ENCODE data around the gene ING5.
"Not testable (repeated sequence)": the region's sequence is repeated elsewhere in the genome, so short reads cannot be mapped to it uniquely, and the experiment has no call there.

ING5 gene

GRCh38 chr2:241733391-241734207 is 31.8 kb downstream of the ING5 start:
- no peak for DNase-seq (ENCODE audit: low read depth, low spot score)

GRCh38 chr2:241734208-241734466 is 32.3 kb downstream of the ING5 start:
- DNase-seq (ENCODE audit: low read depth, low spot score): no peak
- H3K4me3 ChIP-seq (ENCODE audit: low read length): peak overlapping the region; percentile 50

More at GRCh38 chr2:241733391-241734207, 31.8 kb downstream of the ING5 start:
- peak overlapping the region; percentile 50 for H3K4me3 ChIP-seq (ENCODE audit: low read length)

GRCh38 chr2:241734467-241735208 is 32.8 kb downstream of the ING5 start, which contains the start of gene D2HGDH:
Gene D2HGDH (plus strand): TSS chr2:241734630. CDS start chr2:241735225, 595 bp downstream.
- peak; percentile 50 for DNase-seq (ENCODE audit: low read depth, low spot score)
- H3K4me3 ChIP-seq (ENCODE audit: low read length): peak within 1 kb of the TSS; percentile 80

- H3K4me3 ChIP-seq (ENCODE audit: low read length): no peak overlapping the region
- DNase-seq (ENCODE audit: low read depth, low spot score): no peak
These were observed 34.3 kb downstream of the ING5 start for GRCh38 chr2:241736111-241736510.

- no peak for DNase-seq (ENCODE audit: low read depth, low spot score)
- no peak overlapping the region for H3K4me3 ChIP-seq (ENCODE audit: low read length)
These were observed 36.3 kb downstream of the ING5 start for GRCh38 chr2:241738040-241738686.

- no peak overlapping the region for H3K4me3 ChIP-seq (ENCODE audit: low read length)
- DNase-seq (ENCODE audit: low read depth, low spot score): no peak
These were observed 37.3 kb downstream of the ING5 start for GRCh38 chr2:241739177-241739576.

GRCh38 chr2:241739651-241740050 is 37.8 kb downstream of the ING5 start:
- no peak for DNase-seq (ENCODE audit: low read depth, low spot score)
- no peak overlapping the region for H3K4me3 ChIP-seq (ENCODE audit: low read length)

GRCh38 chr2:241741016-241741415 is 39.2 kb downstream of the ING5 start:
- H3K4me3 ChIP-seq (ENCODE audit: low read length): no peak overlapping the region
- no peak for DNase-seq (ENCODE audit: low read depth, low spot score)

- DNase-seq (ENCODE audit: low read depth, low spot score): no peak
- H3K4me3 ChIP-seq (ENCODE audit: low read length): no peak overlapping the region
These were observed 40.6 kb downstream of the ING5 start for GRCh38 chr2:241742320-241742939.

- not testable (repeated sequence) for DNase-seq (ENCODE audit: low read depth, low spot score); H3K4me3 ChIP-seq (ENCODE audit: low read length)
These were observed 41.2 kb downstream of the ING5 start for GRCh38 chr2:241743008-241743407.

GRCh38 chr2:241743620-241744019 is 41.8 kb downstream of the ING5 start:
- H3K4me3 ChIP-seq (ENCODE audit: low read length): no peak overlapping the region
- no peak for DNase-seq (ENCODE audit: low read depth, low spot score)

- DNase-seq (ENCODE audit: low read depth, low spot score): no peak
- H3K4me3 ChIP-seq (ENCODE audit: low read length): no peak overlapping the region
These were observed 42.4 kb downstream of the ING5 start for GRCh38 chr2:241744028-241744754.

GRCh38 chr2:241745276-241745675 is 43.4 kb downstream of the ING5 start:
- H3K4me3 ChIP-seq (ENCODE audit: low read length): no peak overlapping the region
- DNase-seq (ENCODE audit: low read depth, low spot score): no peak

- no peak for DNase-seq (ENCODE audit: low read depth, low spot score)
- H3K4me3 ChIP-seq (ENCODE audit: low read length): no peak overlapping the region
These were observed 44.2 kb downstream of the ING5 start for GRCh38 chr2:241746084-241746483.

GRCh38 chr2:241748468-241749256 is 46.8 kb downstream of the ING5 start:
- no peak overlapping the region for H3K4me3 ChIP-seq (ENCODE audit: low read length)
- DNase-seq (ENCODE audit: low read depth, low spot score): no peak

- DNase-seq (ENCODE audit: low read depth, low spot score): no peak
These were observed 48.4 kb downstream of the ING5 start for GRCh38 chr2:241750076-241750840.

GRCh38 chr2:241751152-241751551 is 49.3 kb downstream of the ING5 start:
- DNase-seq (ENCODE audit: low read depth, low spot score): no peak
- H3K4me3 ChIP-seq (ENCODE audit: low read length): no peak overlapping the region

More at GRCh38 chr2:241750076-241750840, 48.4 kb downstream of the ING5 start:
- no peak overlapping the region for H3K4me3 ChIP-seq (ENCODE audit: low read length)

GRCh38 chr2:241751776-241752175 is 49.9 kb downstream of the ING5 start:
- H3K4me3 ChIP-seq (ENCODE audit: low read length): no peak overlapping the region
- DNase-seq (ENCODE audit: low read depth, low spot score): no peak

All from Jurkat, Clone E6-1 (cell line).